B cell (primary cell): Measurements from ENCODE around the gene RBM20. TPM values are rescaled to one million over a fixed set of nuclear protein-coding genes. Genes with fewer than 3 reads are reported as not detected.

Experiments used
- ATAC-seq: fragments of 200-7000 bp; cut with Tn5 transposase; one replicate; pipeline ENCODE4 v1.10.0; 2021; ENCODE audit warnings: low read depth, mild to moderate bottlenecking, moderate number of reproducible peaks, moderate library complexity
- CTCF ChIA-PET: fragments of 350-600 bp; sonication (Branson Sonifier 250); formaldehyde crosslinking; loops from one replicate; lab custom pipeline; 2021; ENCODE audit warnings: antibody characterized with exemption, inconsistent platforms; lab: Charles Lee
- POLR2A ChIA-PET: fragments of 350-600 bp; sonication (Branson Sonifier 250); formaldehyde crosslinking; loops from one replicate; lab custom pipeline; 2021; ENCODE audit warnings: antibody characterized with exemption; lab: Charles Lee
- DNase-seq: peaks from one replicate; pipeline ENCODE4 v3.0.0; 2013
- H2AFZ ChIP-seq: 2 replicates; pipeline ENCODE4 v1.6.1; 2012; ENCODE audit warnings: mild to moderate bottlenecking, low read depth, low read length; ENCODE audit not compliant: insufficient read depth, poor library complexity, severe bottlenecking
- H3K27ac ChIP-seq, 2 donors: 1 replicate in 1 of 2; 2 replicates in 1 of 2; pipeline ENCODE4 v1.5.1; 2012 to 2013; ENCODE audit warnings: low read length in 2 of 2, mild to moderate bottlenecking in 2 of 2, moderate library complexity in 1 of 2
- H3K27me3 ChIP-seq, 4 experiments: fragments of 200-600 bp in 1 of 4; sonication (generic) in 1 of 4; replicated peaks in 1 of 4; 1 replicate in 2 of 4; 2 replicates in 2 of 4; pipeline versions ENCODE4 v1.6.1 to v1.7.0; 2013 to 2016; ENCODE audit warnings: low read length in 3 of 4, mild to moderate bottlenecking in 2 of 4, mixed read lengths in 1 of 4, moderate library complexity in 1 of 4; ENCODE audit not compliant: insufficient read depth in 4 of 4, control insufficient read depth in 3 of 4; ENCODE audit errors: control extremely low read depth in 1 of 4
- H3K36me3 ChIP-seq, 2 experiments: replicated peaks in 1 of 2; 1 replicate in 1 of 2; 2 replicates in 1 of 2; pipeline versions ENCODE4 v1.6.1 to v1.7.1; 2013; ENCODE audit warnings: low read length in 1 of 2; ENCODE audit not compliant: insufficient read depth in 2 of 2, control insufficient read depth in 1 of 2; ENCODE audit errors: control extremely low read depth in 1 of 2, extremely low read depth in 1 of 2
- H3K4me1 ChIP-seq, 2 donors: fragments of 200-600 bp in 1 of 2; sonication (generic) in 1 of 2; 1 replicate in 1 of 2; 2 replicates in 1 of 2; pipeline versions ENCODE4 v1.5.1 to v1.6.1; 2013 to 2017; ENCODE audit warnings: low read length in 2 of 2; ENCODE audit not compliant: control insufficient read depth in 2 of 2, insufficient read depth in 2 of 2
- H3K4me2 ChIP-seq: replicated peaks from 2 replicates; pipeline ENCODE3; 2012; ENCODE audit warnings: mild to moderate bottlenecking, low read depth, low read length; ENCODE audit not compliant: poor library complexity, severe bottlenecking
- H3K4me3 ChIP-seq, 5 experiments: fragments of 200-600 bp in 1 of 5; sonication (generic) in 1 of 5; 1 replicate in 3 of 5; 2 replicates in 2 of 5; pipeline versions ENCODE4 v1.5.1 to v1.7.0; 2011 to 2016; ENCODE audit warnings: low read length in 4 of 5, mild to moderate bottlenecking in 4 of 5, low read depth in 2 of 5, control low read depth in 1 of 5, moderate library complexity in 1 of 5; ENCODE audit not compliant: insufficient read depth in 1 of 5; ENCODE audit errors: control extremely low read depth in 1 of 5, extremely low read depth in 1 of 5
- H3K79me2 ChIP-seq: fragments of 200-600 bp; sonication (generic); one replicate; pipeline ENCODE4 v1.6.0; 2016; ENCODE audit warnings: low read length; ENCODE audit not compliant: control insufficient read depth, insufficient read depth
- H3K9ac ChIP-seq: fragments of 200-600 bp; sonication (generic); 2 replicates; pipeline ENCODE4 v1.6.1; 2017; ENCODE audit warnings: mild to moderate bottlenecking, low read length, moderate library complexity
- H3K9me3 ChIP-seq, 3 donors: one replicate each; pipeline versions ENCODE4 v1.6.1 to v1.7.1; 2013; ENCODE audit warnings: low read length in 2 of 3; ENCODE audit not compliant: control insufficient read depth in 2 of 3, insufficient read depth in 1 of 3; ENCODE audit errors: control extremely low read depth in 1 of 3
- H4K20me1 ChIP-seq: 2 replicates; pipeline ENCODE4 v1.6.0; 2012; ENCODE audit warnings: mild to moderate bottlenecking, low read length; ENCODE audit not compliant: insufficient read depth, control insufficient read depth, poor library complexity, severe bottlenecking
- H3K27ac Mint-ChIP-seq: one replicate; pipeline ENCODE4 v1.8.0; 2021; ENCODE audit warnings: mixed read lengths
- H3K27me3 Mint-ChIP-seq: one replicate; pipeline ENCODE4 v1.8.0; 2021; ENCODE audit warnings: mixed read lengths
- H3K4me1 Mint-ChIP-seq: one replicate; pipeline ENCODE4 v1.8.0; 2021; ENCODE audit warnings: mixed read lengths
- H3K4me3 Mint-ChIP-seq: one replicate; pipeline ENCODE4 v1.8.0; 2021; ENCODE audit warnings: mixed read lengths
- H3K9me3 Mint-ChIP-seq: one replicate; pipeline ENCODE4 v1.8.0; 2022; ENCODE audit warnings: mixed read lengths; ENCODE audit not compliant: insufficient read depth
- EZH2 ChIP-seq: IDR thresholded peaks from 2 replicates; pipeline ENCODE4 v1.6.1; 2012; ENCODE audit warnings: borderline replicate concordance, low read depth, mild to moderate bottlenecking, moderate library complexity, low read length; ENCODE audit not compliant: insufficient read depth, poor library complexity, severe bottlenecking
- WGBS: methylation state at CpG from one replicate; pipeline ENCODE4 v1.1.5; 2013; ENCODE audit warnings: missing lambda C conversion rate; ENCODE audit not compliant: insufficient coverage; 5-methylcytosine and 5-hydroxymethylcytosine counted together
- intact Hi-C: fragments of 100-400 bp; cut with micrococcal nuclease; formaldehyde crosslinking; loops from one replicate; pipeline ENCODE4 v1.10.0; 2022
- polyA plus RNA-seq: library from polyadenylated mRNA; depleted of rRNA; stranded (reverse); fragments of >200 nt; gene quantifications from 2 replicates; pipeline ENCODE4 v1.2.3, GENCODE V29; 2012
- total RNA-seq, 2 donors: library from RNA; stranded (reverse); fragments of 120-200 nt in 1 of 2; gene quantifications; 1 replicate in 1 of 2; 2 replicates in 1 of 2; pipeline versions ENCODE4 v1.2.3 to v1.2.4, GENCODE V29; 2013 to 2022
- TF ChIP-seq, protein P1 (sequence below): fragments of 200-600 bp; IDR thresholded peaks from one replicate; pipeline ENCODE4 v1.8.0; 2022; ENCODE audit warnings: antibody characterized with exemption, mild to moderate bottlenecking

RBM20 gene
- total and polyA plus RNA-seq, 2 donors (not counting 1 experiment from before 2014, with no cell fraction given): not detected

DNA sequence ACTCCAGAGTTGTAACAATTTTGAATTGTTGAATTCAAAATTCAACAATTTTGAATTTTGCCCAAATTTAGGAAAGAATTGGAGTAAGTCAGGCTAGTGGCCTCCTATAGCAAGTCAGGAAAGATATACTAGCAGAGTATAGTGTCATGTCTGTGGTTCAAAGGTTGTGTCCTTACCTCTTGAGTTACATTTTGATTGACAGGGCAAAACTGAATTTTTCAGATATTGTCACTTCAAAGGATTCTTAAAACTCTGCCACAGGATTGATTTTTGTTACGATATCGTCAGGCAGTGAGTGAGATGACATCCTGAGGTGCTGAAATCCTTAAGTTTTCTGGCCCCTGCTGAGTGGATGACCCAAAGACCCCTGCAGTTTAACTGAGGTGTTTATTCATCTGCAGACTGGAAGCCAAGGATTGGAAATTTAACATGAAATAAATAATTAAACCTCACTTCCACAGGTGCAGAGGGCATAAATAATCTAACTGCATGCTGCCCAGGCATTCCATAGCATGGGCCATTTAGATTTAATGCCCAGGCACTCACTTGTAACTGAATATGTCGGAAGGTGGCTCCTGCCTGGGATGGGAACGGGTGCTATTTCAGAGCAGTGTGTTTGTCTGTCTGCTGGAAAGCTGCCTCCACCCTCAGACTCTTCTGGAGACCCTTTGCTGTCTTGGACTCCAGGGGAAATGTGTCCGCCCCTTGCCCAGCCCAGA, 50.8 kb downstream of the RBM20 start:
- intact Hi-C loops: no loop called here
- Histone ChIP-seq H3K27ac (no peak overlapping the region), H3K4me1 (no peaks in the 10 kb centered on the region), H4K20me1 (no peaks in the 10 kb centered on the region), H3K27me3 (peaks cover 0 to 11% (median 0%) of the 10 kb centered on the region in 4 experiments), H3K9ac (no peak overlapping the region), H3K79me2 (no peaks in the 10 kb centered on the region), H2AFZ (no peak overlapping the region), H3K4me2 (no peak overlapping the region), H3K9me3 (peaks cover 0 to 5% (median 2%) of the 10 kb centered on the region in 3 donors), H3K36me3 (no peaks in the 10 kb centered on the region), H3K4me3 (no peak overlapping the region)
- POLR2A ChIA-PET: no interaction called here
- TF ChIP-seq, protein P1, sequence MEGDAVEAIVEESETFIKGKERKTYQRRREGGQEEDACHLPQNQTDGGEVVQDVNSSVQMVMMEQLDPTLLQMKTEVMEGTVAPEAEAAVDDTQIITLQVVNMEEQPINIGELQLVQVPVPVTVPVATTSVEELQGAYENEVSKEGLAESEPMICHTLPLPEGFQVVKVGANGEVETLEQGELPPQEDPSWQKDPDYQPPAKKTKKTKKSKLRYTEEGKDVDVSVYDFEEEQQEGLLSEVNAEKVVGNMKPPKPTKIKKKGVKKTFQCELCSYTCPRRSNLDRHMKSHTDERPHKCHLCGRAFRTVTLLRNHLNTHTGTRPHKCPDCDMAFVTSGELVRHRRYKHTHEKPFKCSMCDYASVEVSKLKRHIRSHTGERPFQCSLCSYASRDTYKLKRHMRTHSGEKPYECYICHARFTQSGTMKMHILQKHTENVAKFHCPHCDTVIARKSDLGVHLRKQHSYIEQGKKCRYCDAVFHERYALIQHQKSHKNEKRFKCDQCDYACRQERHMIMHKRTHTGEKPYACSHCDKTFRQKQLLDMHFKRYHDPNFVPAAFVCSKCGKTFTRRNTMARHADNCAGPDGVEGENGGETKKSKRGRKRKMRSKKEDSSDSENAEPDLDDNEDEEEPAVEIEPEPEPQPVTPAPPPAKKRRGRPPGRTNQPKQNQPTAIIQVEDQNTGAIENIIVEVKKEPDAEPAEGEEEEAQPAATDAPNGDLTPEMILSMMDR: no peak
- no peak for TF ChIP-seq EZH2
- WGBS: 94% methylated on average over 2 of the region's 5 CpGs
- Mint-ChIP-seq H3K9me3 (peaks cover 13% of the 10 kb centered on the region), H3K4me1 (no peaks in the 10 kb centered on the region), H3K27ac (no peak overlapping the region), H3K27me3 (peaks cover 20% of the 10 kb centered on the region), H3K4me3 (no peak overlapping the region)
- CTCF ChIA-PET: no interaction called here
- DNase-seq (no peak), ATAC-seq (no peak)

DNA sequence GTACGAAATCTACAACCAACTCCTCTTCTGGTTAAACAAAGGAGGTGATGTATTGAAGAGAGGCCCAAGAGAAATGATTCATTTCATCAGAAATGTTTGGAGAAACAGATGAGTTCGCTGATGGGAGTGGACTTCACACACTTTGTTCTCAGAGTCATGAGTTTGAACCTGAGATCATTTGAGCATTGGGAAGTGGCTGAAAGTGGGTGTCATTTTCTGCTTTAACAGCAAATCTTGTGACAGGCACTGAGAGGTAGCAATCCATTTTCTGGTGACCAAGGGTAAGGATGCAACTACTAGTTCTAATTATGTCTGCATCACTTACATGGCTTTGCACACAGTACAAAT, 51.4 kb downstream of the RBM20 start:
- ATAC-seq (no peak), DNase-seq (no peak)
- no peaks in the 10 kb centered on the region for H3K4me1 Mint-ChIP-seq
- peaks cover 17% of the 10 kb centered on the region for H3K27me3 Mint-ChIP-seq
- intact Hi-C loops: no loop called here
- Histone ChIP-seq H3K36me3 (no peaks in the 10 kb centered on the region), H3K4me1 (no peaks in the 10 kb centered on the region), H3K27me3 (peaks cover 0 to 8% (median 0%) of the 10 kb centered on the region in 4 experiments), H2AFZ (no peak overlapping the region), H4K20me1 (no peaks in the 10 kb centered on the region), H3K27ac (no peak overlapping the region), H3K4me2 (no peak overlapping the region), H3K79me2 (no peaks in the 10 kb centered on the region), H3K9me3 (peaks cover 0 to 5% (median 2%) of the 10 kb centered on the region in 3 donors), H3K4me3 (no peak overlapping the region), H3K9ac (no peak overlapping the region)
- WGBS: 67% methylated on average over 1 of the region's 2 CpGs
- POLR2A ChIA-PET: no interaction called here
- H3K27ac Mint-ChIP-seq: no peak overlapping the region
- H3K9me3 Mint-ChIP-seq: peaks cover 13% of the 10 kb centered on the region
- CTCF ChIA-PET: no interaction called here
- TF ChIP-seq, protein P1: no peak
- no peak for TF ChIP-seq EZH2
- H3K4me3 Mint-ChIP-seq: no peak overlapping the region
